Lung (tissue), 12 donors: ENCODE measurements around the gene KCNQ2. TPM values are rescaled to one million over a fixed set of nuclear protein-coding genes. Genes with fewer than 3 reads are reported as not detected.

ENCODE experiments used
- ATAC-seq: fragments of 200-7000 bp; cut with Tn5 transposase; one replicate; pipeline ENCODE4 v1.9.1; 2020; ENCODE audit warnings: moderate number of reproducible peaks; ENCODE audit not compliant: insufficient read depth, low FRiP score
- DNase-seq, 3 donors: peaks; one replicate each; pipeline ENCODE4 v3.0.0-alpha.2; 2013 to 2017
- H3K27ac ChIP-seq, 2 donors: one replicate each; pipeline ENCODE4 v1.5.1; 2013; ENCODE audit warnings: mild to moderate bottlenecking in 2 of 2, moderate library complexity in 2 of 2, control low read depth in 1 of 2, inconsistent platforms in 1 of 2, low read depth in 1 of 2, low read length in 1 of 2
- H3K27me3 ChIP-seq, 3 donors: one replicate each; pipeline ENCODE4 v1.5.1; 2013; ENCODE audit warnings: low read length in 2 of 3; ENCODE audit not compliant: control insufficient read depth in 3 of 3, insufficient read depth in 3 of 3
- H3K36me3 ChIP-seq, 4 donors: one replicate each; pipeline ENCODE4 v1.5.1; 2013; ENCODE audit warnings: low read length in 4 of 4, mild to moderate bottlenecking in 1 of 4, moderate library complexity in 1 of 4; ENCODE audit not compliant: control insufficient read depth in 4 of 4, insufficient read depth in 4 of 4
- H3K4me1 ChIP-seq, 5 donors: one replicate each; pipeline ENCODE4 v1.5.1; 2013; ENCODE audit warnings: low read length in 5 of 5, mild to moderate bottlenecking in 2 of 5, moderate library complexity in 1 of 5; ENCODE audit not compliant: control insufficient read depth in 5 of 5, insufficient read depth in 5 of 5
- H3K4me3 ChIP-seq: one replicate; pipeline ENCODE4 v1.5.1; 2013; ENCODE audit warnings: mild to moderate bottlenecking, control low read depth, moderate library complexity
- H3K9ac ChIP-seq, 2 donors: one replicate each; pipeline ENCODE4 v1.5.1; 2013; ENCODE audit warnings: low read length in 2 of 2, control low read depth in 1 of 2; ENCODE audit not compliant: insufficient read depth in 1 of 2
- H3K9me3 ChIP-seq, 4 donors: one replicate each; pipeline ENCODE4 v1.5.1; 2013; ENCODE audit warnings: low read length in 3 of 4, mild to moderate bottlenecking in 1 of 4, moderate library complexity in 1 of 4; ENCODE audit not compliant: control insufficient read depth in 4 of 4, insufficient read depth in 3 of 4
- CTCF ChIP-seq: IDR thresholded peaks from 2 replicates; pipeline ENCODE4 v1.5.1; 2012; ENCODE audit warnings: mild to moderate bottlenecking; ENCODE audit errors: control extremely low read depth, extremely low read depth
- WGBS, 2 donors: extraction: QIAGEN DNeasy Blood & Tissue Kit; methylation state at CpG; one replicate each; pipeline ENCODE4 v1.1.7; 2013; 5-methylcytosine and 5-hydroxymethylcytosine counted together
- polyA plus RNA-seq, 2 donors: library from polyadenylated mRNA; stranded (reverse); fragments of 200-250 nt; gene quantifications; one replicate each; pipeline ENCODE4 v1.2.1, GENCODE V29; 2013
- total RNA-seq, 2 donors: library from RNA; depleted of rRNA in 1 of 2; stranded (reverse); fragments of >200 nt in 1 of 2; gene quantifications; one replicate each; pipeline ENCODE4 v1.2.1, GENCODE V29; 2014 to 2021
- donor health status: control.
- donor health status: control.
- donor health status: Bipolar disorder and iron deficiency.
- donor health status: healthy.
- donor health status: DM: yes; HTN: yes; CAD: no.

The KCNQ2 gene
- total and polyA plus RNA-seq, 4 donors: 0.18 to 6.8 (median 0.28) TPM; not detected in 1

GRCh38 chr20:63363013-63363957 lies 109.2 kb downstream of the KCNQ2 start:
- Histone ChIP-seq H3K4me1 (peaks cover 0 to 13% (median 0%) of the 10 kb centered on the region in 5 donors), H3K9ac (no peak overlapping the region), H3K4me3 (no peak overlapping the region), H3K27ac (no peak overlapping the region), H3K9me3 (no peaks in the 10 kb centered on the region), H3K27me3 (peaks cover 0 to 31% (median 21%) of the 10 kb centered on the region in 3 donors), H3K36me3 (no peaks in the 10 kb centered on the region)
- 58 to 71% methylated on average over 22 to 23 of the region's 23 CpGs for WGBS, 2 donors
- TF ChIP-seq CTCF: no peak
- DNase-seq (no peak), ATAC-seq (no peak)

DNA sequence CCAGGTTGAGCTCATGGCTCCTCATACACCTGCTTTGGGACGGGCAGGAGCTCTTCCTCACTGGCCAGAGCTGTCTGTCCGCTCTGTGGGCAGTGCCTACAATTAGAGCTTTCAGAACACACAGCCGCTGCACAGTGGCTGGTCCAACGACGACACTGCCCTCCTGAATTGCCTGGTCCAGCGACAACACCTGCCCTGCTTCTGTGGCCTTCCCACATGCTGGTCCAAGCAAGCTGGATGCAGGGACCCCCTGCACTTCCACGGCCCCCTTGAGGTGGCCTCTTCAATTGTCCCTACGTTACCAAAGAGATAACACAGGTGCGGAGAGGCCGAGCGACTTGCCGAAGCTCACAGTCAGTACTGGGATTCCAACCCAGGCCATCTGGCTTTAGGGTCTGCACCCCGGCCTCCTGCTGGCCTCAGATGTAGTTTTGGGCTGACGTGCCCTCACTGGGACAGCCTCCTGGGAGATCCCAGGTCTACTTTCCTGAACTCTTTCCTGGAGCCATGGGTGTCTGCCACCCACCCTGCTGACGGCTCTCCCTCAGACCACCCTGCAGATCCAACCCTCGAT lies 109.9 kb downstream of the KCNQ2 start:
- peaks cover 0 to 31% (median 21%) of the 10 kb centered on the region in 3 donors for H3K27me3 ChIP-seq
- ATAC-seq (no peak), DNase-seq (no peak)
- no peak overlapping the region for H3K27ac ChIP-seq
- 57 to 65% methylated on average over 16 of the region's 16 CpGs for WGBS, 2 donors
- H3K36me3 ChIP-seq: no peaks in the 10 kb centered on the region
- no peaks in the 10 kb centered on the region for H3K9me3 ChIP-seq
- TF ChIP-seq CTCF: no peak
- peaks cover 0 to 13% (median 0%) of the 10 kb centered on the region in 5 donors for H3K4me1 ChIP-seq
- no peak overlapping the region for H3K4me3 ChIP-seq
- no peak overlapping the region for H3K9ac ChIP-seq

DNA sequence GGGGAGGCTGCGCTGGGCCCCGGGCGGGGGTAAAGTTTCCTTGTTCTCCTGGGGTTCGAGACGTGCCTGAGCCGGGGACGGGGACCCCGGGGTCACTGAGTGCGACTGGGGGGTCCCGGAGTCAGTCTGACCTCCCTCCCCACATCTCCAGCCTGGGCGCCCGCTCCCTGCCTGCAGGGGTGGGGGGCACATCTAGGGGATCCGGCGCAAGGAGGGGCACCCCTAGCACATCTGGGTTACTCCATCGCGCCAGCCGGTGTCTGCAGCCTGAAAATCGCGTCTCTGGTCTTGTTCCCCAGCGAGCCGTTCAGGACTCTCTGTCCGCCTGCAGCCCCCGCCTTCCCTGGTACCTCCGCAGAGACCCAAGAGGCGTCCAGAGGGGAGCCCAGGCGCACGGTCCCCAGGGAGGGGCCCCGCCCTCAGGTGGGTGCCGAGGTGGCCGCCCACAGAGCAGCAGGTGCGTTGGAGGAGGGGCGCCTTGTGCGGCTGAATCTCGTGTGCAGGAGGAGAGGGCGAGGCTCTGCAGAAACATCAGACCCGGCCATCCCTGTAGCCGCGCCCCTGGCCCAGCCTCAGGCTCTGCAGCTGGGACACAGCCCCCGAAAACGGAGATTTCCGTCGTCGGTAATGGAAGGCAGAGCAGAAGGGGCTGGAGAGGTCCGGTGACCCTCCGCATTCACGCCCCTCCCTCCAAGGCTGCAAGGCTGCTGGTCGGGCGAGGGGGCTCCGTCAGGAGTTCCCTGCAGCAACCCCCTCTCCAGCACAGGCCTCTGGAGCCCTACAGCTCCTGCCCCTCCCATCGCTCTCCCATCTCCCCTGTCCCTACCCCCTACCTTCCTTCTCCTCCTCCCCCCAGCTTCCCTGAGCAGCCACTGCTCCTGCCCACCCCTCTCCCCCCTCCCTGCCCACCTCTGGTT lies 110.7 kb downstream of the KCNQ2 start:
- Histone ChIP-seq H3K27ac (no peak overlapping the region), H3K9me3 (no peaks in the 10 kb centered on the region), H3K27me3 (peaks cover 0 to 31% (median 17%) of the 10 kb centered on the region in 3 donors), H3K9ac (no peak overlapping the region), H3K36me3 (no peaks in the 10 kb centered on the region), H3K4me1 (peaks cover 0 to 11% (median 0%) of the 10 kb centered on the region in 5 donors), H3K4me3 (no peak overlapping the region)
- ATAC-seq (no peak), DNase-seq (no peak)
- WGBS, 2 donors: 8 to 12% methylated on average over 49 to 50 of the region's 50 CpGs
- TF ChIP-seq CTCF: no peak
